Measurements from ENCODE around the gene INSC. TPM values are rescaled to one million over a fixed set of nuclear protein-coding genes. Genes with fewer than 3 reads are reported as not detected.
"Not testable (repeated sequence)": the region's sequence is repeated elsewhere in the genome, so short reads cannot be mapped to it uniquely, and the experiment has no call there.

INSC gene, protein sequence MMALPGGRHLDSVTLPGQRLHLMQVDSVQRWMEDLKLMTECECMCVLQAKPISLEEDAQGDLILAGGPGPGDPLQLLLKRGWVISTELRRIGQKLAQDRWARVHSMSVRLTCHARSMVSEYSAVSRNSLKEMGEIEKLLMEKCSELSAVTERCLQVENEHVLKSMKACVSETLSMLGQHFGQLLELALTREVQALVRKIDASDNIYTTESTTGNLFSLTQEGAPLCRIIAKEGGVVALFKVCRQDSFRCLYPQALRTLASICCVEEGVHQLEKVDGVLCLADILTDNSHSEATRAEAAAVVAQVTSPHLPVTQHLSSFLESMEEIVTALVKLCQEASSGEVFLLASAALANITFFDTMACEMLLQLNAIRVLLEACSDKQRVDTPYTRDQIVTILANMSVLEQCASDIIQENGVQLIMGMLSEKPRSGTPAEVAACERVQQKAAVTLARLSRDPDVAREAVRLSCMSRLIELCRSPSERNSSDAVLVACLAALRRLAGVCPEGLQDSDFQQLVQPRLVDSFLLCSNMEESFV
- under 1 TPM in 1 of 2 experiments, not detected in 1; 0.35 TPM for total RNA-seq
- polyA plus RNA-seq: not detected

- Mint-ChIP-seq H3K9me3 (no peaks in the 10 kb centered on the region), H3K4me1 (peaks cover 4 to 14% (median 7%) of the 10 kb centered on the region in 4 donors), H3K27ac (no peak within 1 kb of the TSS), H3K27me3 (peaks cover 18 to 40% of the 10 kb centered on the region in 2 donors), H3K36me3 (no peaks in the 10 kb centered on the region), H3K4me3 (peak within 1 kb of the TSS in 5 of 8 donors; percentile 6 to 40 (median 17))
- intact Hi-C loops (cut with micrococcal nuclease): no loop called here
- no peaks in the 10 kb centered on the region for H3K9me3 ChIP-seq (ENCODE audit: control insufficient read depth in 1 of 2, low read length in 2 of 2)
- ChIA-PET POLR2A (ENCODE audit: partially characterized antibody) (no interaction called here), CTCF (ENCODE audit: partially characterized antibody) (interaction anchor here (1.2 to 1.6 kb wide), 3 partner anchors 9 to 15 kb away, joined by 3 read pairs; no protein-coding TSS in a partner anchor)
- H3K4me3 ChIP-seq (ENCODE audit: low read length in 2 of 2): no peak within 1 kb of the TSS
- H3K36me3 ChIP-seq (ENCODE audit: insufficient read depth, low read length): no peaks in the 10 kb centered on the region
- no peak within 1 kb of the TSS for H3K27ac ChIP-seq (ENCODE audit: low read depth, low read length)
- H3K27me3 ChIP-seq (ENCODE audit: insufficient read depth, low read length): peaks cover 6% of the 10 kb centered on the region
- no peaks in the 10 kb centered on the region for H3K4me1 ChIP-seq (ENCODE audit: insufficient read depth, low read length)
- DNase-seq: no peak
Observed at GRCh38 chr11:15114501-15115475, at the start of gene INSC. TSS of gene INSC (plus strand) at chr11:15114923. CDS start at chr11:15149175, 34,252 bp downstream.

GRCh38 chr11:15069751-15070150, 45.0 kb upstream of the INSC start:
- H3K4me3 Mint-ChIP-seq; CTCF ChIA-PET (ENCODE audit: partially characterized antibody); DNase-seq; H3K36me3 Mint-ChIP-seq; H3K27ac ChIP-seq (ENCODE audit: low read depth, low read length); H3K36me3 ChIP-seq (ENCODE audit: insufficient read depth, low read length); H3K4me3 ChIP-seq (ENCODE audit: low read length in 2 of 2); intact Hi-C loops (cut with micrococcal nuclease); H3K27ac Mint-ChIP-seq; H3K9me3 ChIP-seq (ENCODE audit: control insufficient read depth in 1 of 2, low read length in 2 of 2); H3K27me3 ChIP-seq (ENCODE audit: insufficient read depth, low read length); POLR2A ChIA-PET (ENCODE audit: partially characterized antibody): not testable (repeated sequence)
- peaks cover 7 to 17% (median 13%) of the 10 kb centered on the region in 4 donors for H3K4me1 Mint-ChIP-seq
- H3K4me1 ChIP-seq (ENCODE audit: insufficient read depth, low read length): peaks cover 17% of the 10 kb centered on the region
- H3K9me3 Mint-ChIP-seq: peaks cover 0 to 23% (median 18%) of the 10 kb centered on the region in 8 donors
- peaks cover 10 to 11% of the 10 kb centered on the region in 2 donors for H3K27me3 Mint-ChIP-seq

DNA sequence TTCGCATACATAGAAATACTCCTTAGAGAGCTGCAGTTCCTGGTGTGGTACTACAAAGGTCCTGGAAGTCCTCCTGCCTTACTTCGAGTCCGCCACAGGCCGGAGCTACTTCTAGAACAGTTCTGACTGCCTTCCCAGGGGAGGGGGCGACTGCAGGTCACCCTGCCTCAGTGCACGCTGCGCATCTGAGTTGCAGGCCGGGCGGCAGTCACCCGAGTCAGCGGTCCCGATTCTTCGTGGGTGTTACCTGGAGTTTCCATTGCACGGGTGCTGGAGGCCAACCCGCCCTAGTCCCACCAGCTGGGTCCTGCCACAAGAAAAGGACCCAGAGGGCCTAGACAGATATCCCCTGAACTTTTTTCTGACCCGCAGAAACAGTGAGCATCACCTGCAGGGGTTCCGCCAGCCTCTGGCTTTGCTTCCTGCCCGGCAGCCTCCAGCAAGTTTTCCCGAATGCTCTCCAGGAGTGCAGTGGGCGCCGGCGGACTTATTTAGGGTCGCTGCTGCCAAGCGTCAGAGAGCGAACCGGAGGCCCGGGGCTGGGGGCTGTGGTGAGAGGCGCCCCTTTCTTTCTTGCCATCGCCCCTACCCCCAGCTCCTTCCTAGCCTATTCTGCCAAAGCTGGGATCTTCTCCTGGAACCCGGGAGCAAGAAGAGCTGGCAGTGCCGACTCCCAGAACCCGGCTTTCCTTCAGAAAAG, 43.0 kb upstream of the INSC start:
- no peak overlapping the region for H3K4me3 Mint-ChIP-seq
- peaks cover 17% of the 10 kb centered on the region for H3K4me1 ChIP-seq (ENCODE audit: insufficient read depth, low read length)
- H3K9me3 ChIP-seq (ENCODE audit: control insufficient read depth in 1 of 2, low read length in 2 of 2): no peaks in the 10 kb centered on the region
- no peaks in the 10 kb centered on the region for H3K36me3 ChIP-seq (ENCODE audit: insufficient read depth, low read length)
- DNase-seq: no peak
- H3K36me3 Mint-ChIP-seq: no peaks in the 10 kb centered on the region
- H3K27ac ChIP-seq (ENCODE audit: low read depth, low read length): no peak overlapping the region
- no peak overlapping the region for H3K4me3 ChIP-seq (ENCODE audit: low read length in 2 of 2)
- peaks cover 3% of the 10 kb centered on the region for H3K27me3 ChIP-seq (ENCODE audit: insufficient read depth, low read length)
- no peak overlapping the region for H3K27ac Mint-ChIP-seq
- H3K9me3 Mint-ChIP-seq: peaks cover 0 to 23% (median 18%) of the 10 kb centered on the region in 8 donors
- peaks cover 3 to 9% of the 10 kb centered on the region in 2 donors for H3K27me3 Mint-ChIP-seq
- CTCF ChIA-PET (ENCODE audit: partially characterized antibody): interaction anchor here (9.9 kb wide), 1 partner anchor 165 kb away, joined by 202 read pairs; no protein-coding TSS in a partner anchor
- POLR2A ChIA-PET (ENCODE audit: partially characterized antibody): no interaction called here
- intact Hi-C loops (cut with micrococcal nuclease): no loop called here
- H3K4me1 Mint-ChIP-seq: peaks cover 7 to 21% (median 15%) of the 10 kb centered on the region in 4 donors

DNA sequence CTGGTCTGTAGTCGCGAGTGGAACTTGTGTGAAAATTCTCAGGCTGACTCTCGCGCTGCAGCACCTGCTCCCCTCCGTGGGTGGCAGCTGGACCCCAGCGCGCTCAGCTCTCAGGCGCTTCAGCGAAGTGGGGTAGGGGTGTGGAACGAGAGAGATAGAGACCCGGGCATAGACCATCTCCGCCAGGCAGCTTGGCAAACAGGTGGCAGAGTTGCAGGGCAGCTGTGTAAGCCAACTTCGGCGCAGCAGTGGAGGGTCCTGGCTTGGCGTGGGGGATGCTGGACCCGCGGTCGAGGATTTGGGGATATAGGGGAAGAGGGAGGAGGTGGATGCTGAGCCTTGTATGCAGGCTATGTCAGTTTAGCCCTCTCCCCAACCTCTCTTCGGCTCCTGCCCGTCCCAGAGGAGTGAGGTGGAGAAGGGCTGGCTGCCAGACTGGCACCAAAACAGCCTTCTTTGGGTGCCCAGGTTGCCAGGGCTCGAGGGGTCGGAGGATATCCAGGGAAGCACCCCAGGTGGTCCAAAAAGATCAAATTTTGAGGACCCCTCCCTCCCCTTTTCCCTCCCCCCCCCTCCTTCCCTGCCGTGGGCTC, 42.1 kb upstream of the INSC start:
- H3K9me3 Mint-ChIP-seq: peaks cover 0 to 23% (median 18%) of the 10 kb centered on the region in 8 donors
- H3K9me3 ChIP-seq (ENCODE audit: control insufficient read depth in 1 of 2, low read length in 2 of 2): no peaks in the 10 kb centered on the region
- no peak overlapping the region for H3K27ac Mint-ChIP-seq
- DNase-seq: no peak
- intact Hi-C loops (cut with micrococcal nuclease): no loop called here
- CTCF ChIA-PET (ENCODE audit: partially characterized antibody): interaction anchor here (9.9 kb wide), 1 partner anchor 166 kb away, joined by 202 read pairs; no protein-coding TSS in a partner anchor
- H3K4me1 Mint-ChIP-seq: peaks cover 7 to 21% (median 15%) of the 10 kb centered on the region in 4 donors
- H3K36me3 ChIP-seq (ENCODE audit: insufficient read depth, low read length): no peaks in the 10 kb centered on the region
- H3K36me3 Mint-ChIP-seq: no peaks in the 10 kb centered on the region
- POLR2A ChIA-PET (ENCODE audit: partially characterized antibody): no interaction called here
- H3K27me3 Mint-ChIP-seq: peaks cover 3 to 9% of the 10 kb centered on the region in 2 donors
- peaks cover 3% of the 10 kb centered on the region for H3K27me3 ChIP-seq (ENCODE audit: insufficient read depth, low read length)
- H3K4me3 Mint-ChIP-seq: peak overlapping the region in 3 of 8 donors; percentile 29 to 67 (median 55)
- H3K27ac ChIP-seq (ENCODE audit: low read depth, low read length): no peak overlapping the region
- peaks cover 17% of the 10 kb centered on the region for H3K4me1 ChIP-seq (ENCODE audit: insufficient read depth, low read length)
- H3K4me3 ChIP-seq (ENCODE audit: low read length in 2 of 2): no peak overlapping the region

DNA sequence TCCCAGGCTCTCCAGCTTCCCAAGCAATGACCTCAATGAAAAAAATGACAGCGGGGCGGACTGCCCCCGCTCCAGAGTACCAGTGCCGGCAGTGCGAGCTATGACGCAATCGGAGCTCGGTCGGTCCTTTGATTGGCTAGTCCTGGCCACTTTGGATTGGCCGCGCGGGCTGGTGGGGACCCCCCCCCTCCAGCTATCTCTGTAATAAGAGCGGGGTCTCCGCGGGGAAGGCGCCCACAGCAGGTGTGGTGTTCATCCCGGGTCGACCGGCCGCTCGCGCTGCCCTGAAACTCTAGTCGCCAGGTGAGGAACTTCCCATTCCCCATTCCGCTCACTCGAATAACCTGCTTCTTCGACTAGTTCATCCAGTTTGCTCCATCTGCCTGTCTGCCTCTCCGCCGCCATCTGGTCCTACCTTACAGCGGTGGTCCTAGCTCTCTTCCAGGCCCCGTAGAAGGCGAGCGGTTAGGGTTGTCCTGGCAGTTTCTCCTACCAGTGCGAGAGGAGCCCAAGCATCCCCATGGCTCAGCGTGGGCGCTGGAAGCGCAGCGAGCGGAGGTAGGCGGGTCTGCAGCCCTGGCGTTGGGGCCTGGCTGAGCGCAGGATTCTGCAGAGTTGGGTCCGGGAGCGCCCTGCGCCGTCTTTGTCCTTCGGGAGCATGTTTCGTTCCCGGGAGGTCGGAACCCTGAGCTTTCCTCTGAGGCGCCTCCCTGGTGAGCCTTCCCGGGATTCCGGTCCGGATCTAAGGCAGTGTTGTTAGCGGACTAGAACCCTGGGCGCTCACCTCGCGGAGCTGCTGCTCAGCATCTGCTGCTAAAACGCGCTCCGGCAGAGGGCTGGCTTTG, 41.1 kb upstream of the INSC start, which contains the start of gene CALCB:
Gene CALCB (plus strand): TSS at position 233 of the 845 bp plus-strand sequence. CDS start 1,126 bp downstream, outside the sequence.
- Mint-ChIP-seq H3K27ac (peak within 1 kb of the TSS in 6 of 7 donors; percentile 52 to 79 (median 68)), H3K36me3 (no peaks in the 10 kb centered on the region), H3K27me3 (peaks cover 1 to 9% of the 10 kb centered on the region in 2 donors), H3K9me3 (peaks cover 0 to 18% (median 12%) of the 10 kb centered on the region in 8 donors), H3K4me3 (peak within 1 kb of the TSS; percentile 73 to 90 (median 84)), H3K4me1 (peaks cover 7 to 21% (median 15%) of the 10 kb centered on the region in 4 donors)
- POLR2A ChIA-PET (ENCODE audit: partially characterized antibody): interaction anchor here (0.8 to 1.5 kb wide), 2 partner anchors 308 to 1610 kb away, joined by 3 read pairs; no protein-coding TSS in a partner anchor
- peaks cover 3% of the 10 kb centered on the region for H3K27me3 ChIP-seq (ENCODE audit: insufficient read depth, low read length)
- no peaks in the 10 kb centered on the region for H3K9me3 ChIP-seq (ENCODE audit: control insufficient read depth in 1 of 2, low read length in 2 of 2)
- no peak within 1 kb of the TSS for H3K27ac ChIP-seq (ENCODE audit: low read depth, low read length)
- H3K4me1 ChIP-seq (ENCODE audit: insufficient read depth, low read length): peaks cover 17% of the 10 kb centered on the region
- peak in 4 of 5 donors; percentile 7 to 33 (median 12) for DNase-seq
- intact Hi-C loops (cut with micrococcal nuclease): loop anchor here (1.0 to 2.0 kb wide), 2 partner anchors 67 to 1301 kb away; no protein-coding TSS in a partner anchor
- CTCF ChIA-PET (ENCODE audit: partially characterized antibody): interaction anchor here (0.8 to 9.9 kb wide), 9 partner anchors 11 to 1301 kb away, joined by 3 to 202 read pairs (median 7); no protein-coding TSS in a partner anchor
- H3K36me3 ChIP-seq (ENCODE audit: insufficient read depth, low read length): no peaks in the 10 kb centered on the region
- peak within 1 kb of the TSS; percentile 54 to 57 for H3K4me3 ChIP-seq (ENCODE audit: low read length in 2 of 2)

Measured in CD4-positive, alpha-beta memory T cell (primary cell).